Measurements from ENCODE around the gene C12orf54.
"Not testable (repeated sequence)": the region's sequence is repeated elsewhere in the genome, so short reads cannot be mapped to it uniquely, and the experiment has no call there.

The C12orf54 gene

DNA sequence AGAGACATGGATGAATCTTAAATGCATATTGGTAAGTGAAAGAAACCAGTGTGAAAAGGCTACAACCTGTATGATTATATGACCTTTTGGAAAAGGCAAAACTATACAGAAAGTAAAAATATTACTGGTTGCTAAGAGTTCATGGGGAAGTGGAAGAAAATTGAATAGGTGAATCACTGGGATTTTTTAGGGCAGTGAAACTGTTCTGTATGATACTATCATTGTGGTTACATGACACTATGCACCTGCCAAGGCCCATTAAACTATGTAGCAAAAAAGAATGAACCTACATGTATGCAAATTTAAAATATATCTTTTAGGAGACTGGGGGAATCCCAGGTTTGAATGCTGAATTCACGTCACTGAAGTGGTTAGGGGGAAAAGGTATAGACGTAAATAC is 30.6 kb downstream of the C12orf54 start:
- DNase-seq, result no peak

DNA sequence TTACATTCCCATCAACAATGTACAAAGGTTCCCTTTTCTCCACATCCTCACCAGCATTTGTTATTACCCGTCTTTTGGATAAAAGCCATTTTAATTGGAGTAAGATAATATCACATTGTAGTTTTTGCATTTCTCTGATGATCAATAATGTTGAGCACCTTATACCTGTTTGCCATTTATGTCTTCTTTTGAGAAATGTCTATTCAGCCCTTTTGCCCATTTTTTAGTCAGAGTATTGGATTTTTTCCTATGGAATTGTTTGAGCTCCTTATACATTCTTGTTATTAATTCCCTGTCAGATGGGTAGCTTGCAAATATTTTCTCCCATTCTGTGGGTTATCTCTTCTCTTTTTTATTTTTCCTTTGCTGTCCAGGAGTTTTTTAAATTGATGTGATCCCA is 32.4 kb downstream of the C12orf54 start:
- DNase-seq, result no peak

DNA sequence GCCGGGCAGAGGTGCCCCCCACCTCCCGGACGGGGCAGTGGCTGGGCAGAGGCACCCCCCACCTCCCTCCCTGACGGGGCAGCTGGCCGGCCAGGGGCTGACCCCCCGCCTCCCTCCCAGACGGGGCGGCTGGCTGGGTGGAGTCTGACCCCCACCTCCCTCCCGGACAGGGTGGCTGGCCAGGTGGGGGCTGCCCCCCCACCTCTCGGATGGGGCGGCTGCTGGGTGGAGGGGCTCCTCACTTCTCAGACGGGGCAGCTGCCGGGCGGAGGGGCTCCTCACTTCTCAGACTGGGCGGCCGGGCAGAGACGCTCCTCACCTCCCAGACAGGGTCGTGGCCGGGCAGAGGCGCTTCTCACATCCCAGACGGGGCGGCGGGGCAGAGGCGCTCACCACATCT is 38.1 kb downstream of the C12orf54 start:
- DNase-seq, result not testable (repeated sequence)

DNA sequence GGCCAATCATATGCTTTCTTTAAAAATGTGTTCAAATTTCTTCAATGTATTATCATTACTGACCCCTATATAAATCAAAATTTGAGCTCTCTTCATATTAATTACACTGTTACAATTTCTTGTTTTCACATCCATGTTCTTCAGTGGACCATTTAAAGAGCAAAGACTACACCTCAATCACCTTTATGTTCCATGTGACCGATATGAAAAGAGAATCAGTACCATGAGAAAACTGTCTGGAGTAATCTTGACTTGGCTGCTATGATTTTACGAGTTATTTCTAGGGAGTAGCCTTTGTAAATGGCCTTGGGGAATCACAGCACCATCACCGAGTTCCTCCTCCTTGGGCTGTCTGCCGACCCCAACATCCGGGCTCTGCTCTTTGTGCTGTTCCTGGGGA is 43.0 kb downstream of the C12orf54 start, which contains the start of gene OR8S1:
TSS of gene OR8S1 (plus strand) at position 301 of the 400 bp plus-strand sequence. CDS start at position 301, 0 bp downstream.
- no peak for DNase-seq

GRCh38 chr12:48527891-48528670 is 45.8 kb downstream of the C12orf54 start:
- DNase-seq, result no peak

DNA sequence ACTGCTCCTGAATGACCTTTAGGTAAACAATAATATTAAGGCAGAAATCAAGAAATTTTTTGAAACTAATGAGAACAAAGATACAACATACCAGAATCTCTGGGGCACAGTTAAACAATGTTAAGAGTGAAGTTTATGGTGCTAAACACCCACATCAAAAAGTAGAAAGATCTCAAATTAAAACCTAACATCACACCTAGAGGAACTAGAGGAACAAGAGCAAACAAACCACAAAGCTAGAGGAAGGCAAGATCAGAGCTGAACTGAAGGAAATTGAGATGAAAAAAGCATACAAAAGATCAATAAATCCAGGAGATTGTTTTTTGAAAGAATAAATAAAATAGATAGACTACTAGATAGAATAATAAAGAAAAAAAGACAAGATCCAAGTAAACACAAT is 50.3 kb downstream of the C12orf54 start:
- DNase-seq, result no peak

DNA sequence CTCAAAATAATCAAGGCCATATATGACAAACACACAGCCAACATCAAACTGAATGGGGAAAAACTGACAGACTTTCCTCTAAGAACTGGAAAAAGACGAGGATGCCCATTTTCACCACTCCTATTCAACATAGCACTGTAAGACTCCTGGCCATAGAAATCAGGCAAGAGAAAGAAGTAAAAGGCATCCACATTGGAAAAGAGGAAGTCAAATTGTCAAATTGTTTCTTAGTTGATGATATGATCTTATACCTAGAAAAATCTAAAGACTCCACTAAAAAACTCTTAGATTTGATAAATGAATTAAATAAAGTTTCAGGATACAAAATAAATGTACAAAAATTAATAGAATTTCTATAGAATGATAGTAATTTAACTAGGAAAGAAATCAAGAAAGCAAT is 54.3 kb downstream of the C12orf54 start:
- DNase-seq, result no peak

DNA sequence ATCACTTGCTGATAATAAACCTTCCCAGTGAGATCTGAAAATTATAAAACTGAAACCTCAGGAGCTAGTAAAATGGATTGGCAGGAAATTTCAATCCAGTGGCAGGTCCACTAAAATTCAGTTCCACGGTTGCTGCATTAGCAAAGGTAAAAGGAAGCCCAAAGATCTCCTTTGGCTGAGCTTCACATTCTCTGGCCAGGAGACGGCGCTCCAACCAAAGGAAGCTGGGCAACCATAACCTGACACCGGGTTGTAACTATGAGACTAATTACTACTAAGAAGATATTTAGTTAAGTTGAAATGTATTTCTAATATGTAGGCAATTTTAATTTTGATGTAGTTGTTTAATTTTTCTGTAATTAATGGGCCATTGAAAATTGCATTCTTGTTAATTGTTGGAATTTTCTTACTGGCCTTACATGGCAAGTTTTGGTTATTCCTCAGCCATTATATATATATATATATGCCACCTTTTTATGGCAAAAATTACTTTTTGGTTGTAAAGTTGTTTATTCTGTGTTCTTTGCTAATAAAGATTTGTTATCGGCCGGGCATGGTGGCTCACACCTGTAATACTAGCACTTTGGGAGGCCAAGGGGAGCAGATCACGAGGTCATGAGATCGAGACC is 60.1 kb downstream of the C12orf54 start:
- peak; percentile 1 to 31 for DNase-seq

DNA sequence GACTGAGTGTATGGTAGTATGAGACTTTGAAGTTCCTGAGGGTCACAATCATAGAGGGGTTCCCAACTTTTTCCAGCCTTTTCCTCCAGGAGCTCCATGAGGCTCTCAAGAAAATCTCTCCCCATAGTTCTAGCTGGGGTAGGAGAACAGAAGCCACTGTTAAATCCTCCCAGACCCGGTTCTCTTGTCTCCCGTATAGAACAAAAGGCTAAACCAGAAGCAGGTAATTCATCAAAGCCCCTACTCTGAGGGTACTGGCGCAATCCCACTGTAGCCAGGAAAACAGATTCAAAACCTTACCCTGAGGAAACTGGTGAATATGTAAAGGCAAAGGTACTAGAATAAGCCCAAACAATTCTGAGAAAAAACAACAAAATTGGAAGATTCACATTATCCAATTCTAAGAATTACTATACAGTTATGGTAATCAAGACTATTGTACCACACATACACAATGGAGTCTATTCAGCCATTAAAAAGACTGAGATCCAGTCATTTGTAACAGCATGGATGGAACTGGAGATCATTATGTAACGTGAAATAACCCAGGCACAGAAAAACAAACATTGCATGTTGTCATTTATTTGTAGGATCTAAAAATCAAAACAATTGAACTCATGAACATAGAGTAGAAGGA is 63.7 kb downstream of the C12orf54 start:
- no peak for DNase-seq

Measured in NCI-H524 (cell line).